ENCODE data around the gene NTN5. TPM values are rescaled to one million over a fixed set of nuclear protein-coding genes. Genes with fewer than 3 reads are reported as not detected.

The NTN5 gene
- total and polyA plus RNA-seq, 2 experiments from 2014 or later, result 0.52 to 0.94 TPM

- peaks cover 2% of the 10 kb centered on the region for H3K27me3 Mint-ChIP-seq (ENCODE audit: insufficient read depth, low read depth, poor library complexity)
- H3K4me1 Mint-ChIP-seq, result no peaks in the 10 kb centered on the region
- Histone ChIP-seq H3K4me2 (no peak overlapping the region), H3K36me3 (ENCODE audit: insufficient read depth) (no peaks in the 10 kb centered on the region), H4K20me1 (replicated peaks; ENCODE audit: insufficient read depth) (no peaks in the 10 kb centered on the region), H3K9me2 (ENCODE audit: insufficient read depth) (no peaks in the 10 kb centered on the region), H3K79me2 (replicated peaks; ENCODE audit: insufficient read depth) (no peaks in the 10 kb centered on the region), H3K27ac (ENCODE audit: low read depth) (no peak overlapping the region), H3K4me1 (ENCODE audit: insufficient read depth) (no peaks in the 10 kb centered on the region), H3F3A (replicated peaks; ENCODE audit: low read depth) (no peaks in the 10 kb centered on the region), H3K27me3 (ENCODE audit: insufficient read depth) (no peaks in the 10 kb centered on the region), H3K4me3 (no peak overlapping the region), H2AFZ (no peak overlapping the region; the same call in 1 of the 2 replicates)
- H3K9me3 Mint-ChIP-seq, result no peaks in the 10 kb centered on the region
- no peak overlapping the region for H3K27ac Mint-ChIP-seq
- ATAC-seq (no peak), DNase-seq (ENCODE audit: low spot score) (no peak)
- TF ChIP-seq ZNF462 (CRISPR knock-in tag; IDR thresholded peaks at IDR 0.05), result no peak
- TF ChIP-seq CREB1 (CRISPR knock-in tag; IDR thresholded peaks at IDR 0.05; ENCODE audit: low read depth), result no peak
- no peak for TF ChIP-seq EZH2 (IDR thresholded peaks at IDR 0.05; ENCODE audit: low read depth, unreplicated experiment)
- no peak for TF ChIP-seq NANOG (IDR thresholded peaks at IDR 0.05; ENCODE audit: borderline replicate concordance)
- TF ChIP-seq ZNF331 (CRISPR knock-in tag; IDR thresholded peaks at IDR 0.05; ENCODE audit: low read depth), result no peak
- TF ChIP-seq POLR2AphosphoS5 (IDR thresholded peaks at IDR 0.05; ENCODE audit: low read depth), result no peak
- no peak for TF ChIP-seq JUNB (IDR thresholded peaks at IDR 0.05; ENCODE audit: unreplicated experiment)
- TF ChIP-seq EZH2phosphoT487 (IDR thresholded peaks at IDR 0.05; ENCODE audit: unreplicated experiment), result no peak
- TF ChIP-seq REST (IDR thresholded peaks at IDR 0.05; ENCODE audit: unreplicated experiment), result no peak
- TF ChIP-seq STAT1 (IDR thresholded peaks at IDR 0.05; ENCODE audit: unreplicated experiment), result no peak
- TF ChIP-seq CTCF (conservative IDR thresholded peaks at IDR 0.05; ENCODE audit: low read depth in 2 of 2), result no peak
- TF ChIP-seq ETS1 (IDR thresholded peaks at IDR 0.05), result no peak
- no peak for TF ChIP-seq ZNF114 (CRISPR knock-in tag; IDR thresholded peaks at IDR 0.05)
- no peak overlapping the region for H3K4me3 Mint-ChIP-seq
- no peaks in the 10 kb centered on the region for H3K36me3 Mint-ChIP-seq (ENCODE audit: low read depth)
Measured at GRCh38 chr19:48681127-48681470, 8.3 kb upstream of the NTN5 start.
